NCI-H146 treated with DMSO at 0.1 percent for 48 hours (cell line): Measurements from ENCODE around the gene RNF10.
"Not testable (repeated sequence)": the region's sequence is repeated elsewhere in the genome, so short reads cannot be mapped to it uniquely, and the experiment has no call there.

Experiments
- DNase-seq: peaks from one replicate; lab custom pipeline; 2025; ENCODE audit not compliant: unreplicated experiment; lab: John Stamatoyannopoulos, UW

Gene RNF10

GRCh38 chr12:120611534-120611933 is 77.4 kb downstream of the RNF10 start:
- not testable (repeated sequence) for DNase-seq

GRCh38 chr12:120614848-120615247 is 80.7 kb downstream of the RNF10 start:
- no peak for DNase-seq

- not testable (repeated sequence) for DNase-seq
Observed at GRCh38 chr12:120617193-120617592, 83.0 kb downstream of the RNF10 start.

GRCh38 chr12:120617767-120618166 is 83.6 kb downstream of the RNF10 start:
- not testable (repeated sequence) for DNase-seq

- no peak for DNase-seq
Observed at GRCh38 chr12:120618954-120619615, 84.9 kb downstream of the RNF10 start.

- no peak for DNase-seq
Observed at GRCh38 chr12:120620624-120621023, 86.5 kb downstream of the RNF10 start.

GRCh38 chr12:120625557-120626419 is 91.6 kb downstream of the RNF10 start:
- DNase-seq = no peak
